Epithelial cell of prostate (primary cell): ENCODE data around the gene MAP3K13.
"Not testable (repeated sequence)": the region's sequence is repeated elsewhere in the genome, so short reads cannot be mapped to it uniquely, and the experiment has no call there.

Experiments
- DNase-seq: peaks from one replicate; pipeline ENCODE4 v3.0.0-alpha.2; 2011; ENCODE audit warnings: low read depth, low spot score
- H3K27ac ChIP-seq: fragments of 450-650 bp; 2 replicates; pipeline ENCODE4 v1.5.1; 2017; ENCODE audit warnings: mild to moderate bottlenecking

MAP3K13 gene

GRCh38 chr3:185393055-185393454 is 30.1 kb downstream of the MAP3K13 start:
- no peak overlapping the region for H3K27ac ChIP-seq
- DNase-seq, result no peak

DNA sequence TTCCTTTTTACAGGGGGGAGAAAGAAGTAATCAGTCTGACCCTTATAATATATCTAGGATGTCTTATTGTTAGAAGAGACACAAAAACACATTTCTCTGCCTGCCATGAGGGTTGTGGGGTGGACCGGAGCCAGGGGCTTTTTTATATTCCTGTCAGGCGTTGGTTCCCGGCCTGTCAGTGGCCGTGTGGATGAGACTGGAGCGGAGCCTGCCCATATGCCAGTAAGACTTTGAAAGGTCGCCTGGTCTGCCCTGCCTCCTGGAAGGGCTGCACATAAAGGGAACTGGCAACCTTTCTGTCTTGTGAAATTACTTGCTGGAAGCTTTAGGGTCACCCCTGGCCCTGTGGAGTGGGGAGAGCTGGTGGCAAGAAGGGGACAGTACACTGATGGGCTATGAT is 34.7 kb downstream of the MAP3K13 start:
- no peak overlapping the region for H3K27ac ChIP-seq
- DNase-seq, result no peak

- peak; percentile 12 for DNase-seq
- H3K27ac ChIP-seq, result no peak overlapping the region
Observed at GRCh38 chr3:185399737-185400667, 37.1 kb downstream of the MAP3K13 start.

GRCh38 chr3:185400866-185401265 is 37.9 kb downstream of the MAP3K13 start:
- peak; percentile 26 for DNase-seq
- no peak overlapping the region for H3K27ac ChIP-seq

DNA sequence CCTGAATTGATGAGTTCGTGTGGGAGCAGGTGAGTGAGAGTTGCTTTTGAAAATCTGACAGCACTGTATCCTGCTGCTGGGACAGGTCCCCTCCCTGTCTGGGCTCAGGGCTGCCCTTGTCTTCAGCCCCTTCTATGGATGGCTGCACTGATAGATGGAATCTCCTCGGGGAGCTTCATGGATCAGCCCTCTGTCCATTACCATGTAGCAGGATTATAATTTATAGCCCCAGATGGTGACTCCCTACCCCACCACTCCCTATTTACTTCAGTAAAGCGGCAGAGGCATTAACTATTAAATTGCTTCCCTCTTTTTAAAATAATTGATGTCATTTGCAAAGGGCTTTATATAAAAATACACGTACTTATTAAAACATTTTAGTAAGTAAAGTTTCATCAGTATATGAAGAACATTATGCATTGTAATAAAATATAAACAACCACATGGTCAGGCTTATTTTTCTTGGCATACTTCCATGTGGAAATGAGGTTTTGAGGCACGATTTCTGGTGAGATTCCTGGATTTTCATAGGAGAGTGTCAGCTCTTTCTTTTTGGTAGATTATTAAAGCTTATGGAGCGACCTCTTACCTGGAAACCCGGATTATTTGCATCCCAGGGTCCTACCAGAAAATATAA is 38.5 kb downstream of the MAP3K13 start:
- DNase-seq, result no peak
- no peak overlapping the region for H3K27ac ChIP-seq

DNA sequence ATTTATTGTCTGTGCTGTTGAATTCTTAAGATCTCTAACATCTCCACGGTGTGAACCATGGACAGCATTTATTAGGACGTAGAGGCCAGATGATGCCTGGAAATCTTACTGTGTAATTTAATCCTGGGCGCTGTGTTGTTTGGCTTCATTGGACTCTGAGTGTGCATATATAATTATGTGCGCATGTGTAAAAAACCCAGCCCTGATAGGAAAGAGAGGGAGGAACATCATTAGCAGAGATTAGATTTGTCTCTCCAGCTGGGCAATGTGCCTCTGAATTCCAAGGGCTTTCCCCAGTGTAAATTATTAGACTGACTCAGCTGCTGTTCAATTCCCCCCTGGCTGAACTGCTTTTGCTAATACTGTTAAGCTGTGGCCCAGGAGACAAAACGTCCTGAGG is 39.6 kb downstream of the MAP3K13 start:
- DNase-seq, result no peak
- H3K27ac ChIP-seq, result no peak overlapping the region

DNA sequence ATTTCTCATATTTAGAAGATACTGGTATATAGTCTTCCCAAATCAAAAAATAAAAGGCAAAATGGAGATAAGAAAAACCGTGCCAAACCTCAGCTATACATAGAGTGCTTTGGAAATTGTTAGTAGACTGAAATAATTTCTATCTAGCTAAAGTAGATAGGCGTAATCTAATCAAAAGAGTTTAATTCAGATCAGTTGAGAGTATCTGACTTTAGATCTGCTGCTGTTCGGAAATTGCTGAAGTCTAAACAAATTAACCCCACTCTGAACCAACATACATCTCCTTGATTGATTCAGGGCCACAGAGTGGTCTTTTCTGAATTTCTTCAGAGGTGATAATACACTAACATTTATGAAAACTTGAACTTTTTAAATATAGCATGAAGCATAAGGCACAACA is 40.1 kb downstream of the MAP3K13 start:
- H3K27ac ChIP-seq, result no peak overlapping the region
- DNase-seq, result no peak

DNA sequence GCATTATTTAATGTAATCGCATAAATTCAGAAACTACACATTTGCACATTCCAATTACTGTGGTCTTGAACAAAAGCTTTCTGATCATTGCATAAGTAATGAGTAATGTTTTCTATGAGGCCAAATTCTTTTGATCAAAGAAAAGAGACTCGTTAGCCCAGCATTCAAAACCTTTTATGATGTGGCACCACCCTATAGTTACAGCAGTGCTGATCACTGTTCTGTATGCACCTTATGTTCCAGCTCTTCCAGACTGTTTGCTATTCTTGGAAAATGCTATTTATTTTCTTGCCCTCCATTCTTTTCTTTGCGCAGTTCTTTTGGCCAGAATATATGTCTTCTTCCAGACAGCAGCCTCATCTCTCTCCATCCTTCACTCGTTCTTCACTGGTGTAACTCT is 42.3 kb downstream of the MAP3K13 start:
- no peak overlapping the region for H3K27ac ChIP-seq
- no peak for DNase-seq

- no peak overlapping the region for H3K27ac ChIP-seq
- DNase-seq, result no peak
Observed at GRCh38 chr3:185405664-185406063, 42.7 kb downstream of the MAP3K13 start.

GRCh38 chr3:185406121-185406620 is 43.2 kb downstream of the MAP3K13 start:
- H3K27ac ChIP-seq, result no peak overlapping the region

GRCh38 chr3:185409957-185410356 is 47.0 kb downstream of the MAP3K13 start:
- no peak overlapping the region for H3K27ac ChIP-seq
- no peak for DNase-seq

More at GRCh38 chr3:185406121-185406620, 43.2 kb downstream of the MAP3K13 start:
- DNase-seq, result no peak

- peak; percentile 91 for DNase-seq
- H3K27ac ChIP-seq, result peak overlapping the region; percentile 57
Observed at GRCh38 chr3:185411133-185411532, 48.2 kb downstream of the MAP3K13 start.

- no peak for DNase-seq
Observed at GRCh38 chr3:185416513-185416912, 53.6 kb downstream of the MAP3K13 start.

GRCh38 chr3:185418561-185418977 is 55.6 kb downstream of the MAP3K13 start:
- not testable (repeated sequence) for H3K27ac ChIP-seq, DNase-seq

More at GRCh38 chr3:185416513-185416912, 53.6 kb downstream of the MAP3K13 start:
- H3K27ac ChIP-seq, result no peak overlapping the region

DNA sequence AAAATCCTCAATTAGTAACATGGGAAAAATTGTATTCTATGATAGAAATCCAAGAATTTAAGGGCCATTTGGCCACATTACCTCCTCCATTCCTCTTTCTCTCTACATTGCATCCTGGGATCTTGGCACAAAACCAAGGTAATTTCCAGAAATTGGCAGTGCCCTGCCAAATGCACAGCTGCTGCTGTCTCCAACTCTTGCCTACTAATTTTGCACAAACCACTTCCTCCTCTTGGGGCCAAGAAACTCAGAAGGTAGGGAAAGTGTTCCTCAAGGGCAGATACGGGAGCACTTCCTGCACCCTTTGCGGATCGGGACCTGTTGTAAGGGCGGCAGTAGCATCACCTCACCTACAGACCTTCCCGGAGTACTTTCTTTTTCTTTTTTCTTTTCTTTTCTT is 57.8 kb downstream of the MAP3K13 start:
- H3K27ac ChIP-seq, result no peak overlapping the region
- peak; percentile 48 for DNase-seq

DNA sequence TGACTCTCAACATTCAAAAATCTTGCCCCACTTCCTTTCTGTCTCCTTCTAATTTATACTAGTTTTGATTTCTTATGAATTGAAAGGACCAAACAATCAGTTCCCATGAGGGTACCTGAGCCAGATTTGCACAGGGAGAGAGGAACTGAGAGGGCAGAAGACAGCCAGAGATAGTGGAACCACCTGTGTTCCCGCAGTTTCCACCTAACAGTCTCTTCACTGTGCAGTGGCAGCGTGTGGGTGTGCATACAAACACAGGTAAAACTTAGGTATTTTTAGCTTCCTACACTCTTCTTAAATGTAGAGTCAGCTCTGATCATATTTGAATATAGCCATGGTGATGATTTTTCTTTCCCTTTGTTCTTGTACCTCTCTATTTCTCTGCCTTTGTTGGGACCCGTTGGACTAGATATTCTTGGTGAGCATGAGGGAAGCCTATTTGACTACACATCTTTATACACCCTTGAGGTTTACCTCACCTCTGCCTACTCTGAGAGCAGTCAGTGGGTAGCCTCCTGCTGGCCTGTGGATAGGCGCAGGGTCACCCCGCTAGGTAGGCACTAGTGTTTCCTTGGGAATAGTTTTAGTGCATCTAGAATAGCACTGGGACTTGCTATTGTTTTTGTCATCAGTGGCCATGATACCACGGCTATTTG is 58.8 kb downstream of the MAP3K13 start:
- H3K27ac ChIP-seq, result no peak overlapping the region
- no peak for DNase-seq

DNA sequence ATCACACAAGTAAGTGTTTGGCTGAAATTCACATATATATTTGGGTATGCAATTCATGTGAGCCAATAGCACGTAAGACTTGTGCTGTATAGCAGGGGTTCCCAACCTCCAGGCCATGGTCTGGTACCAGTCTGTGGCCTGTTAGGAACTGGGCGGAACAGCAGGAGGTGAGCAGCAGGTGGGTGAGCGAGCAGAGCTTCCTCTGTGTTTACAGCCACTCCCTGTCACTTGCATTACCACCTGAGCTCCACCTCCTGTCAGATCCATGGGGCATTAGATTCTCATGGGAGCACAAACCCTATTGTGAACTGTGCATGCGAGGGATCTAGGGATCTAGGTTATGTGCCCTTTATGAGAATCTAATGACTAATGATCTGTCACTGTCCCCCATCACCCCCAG is 59.7 kb downstream of the MAP3K13 start:
- DNase-seq, result no peak
- no peak overlapping the region for H3K27ac ChIP-seq

DNA sequence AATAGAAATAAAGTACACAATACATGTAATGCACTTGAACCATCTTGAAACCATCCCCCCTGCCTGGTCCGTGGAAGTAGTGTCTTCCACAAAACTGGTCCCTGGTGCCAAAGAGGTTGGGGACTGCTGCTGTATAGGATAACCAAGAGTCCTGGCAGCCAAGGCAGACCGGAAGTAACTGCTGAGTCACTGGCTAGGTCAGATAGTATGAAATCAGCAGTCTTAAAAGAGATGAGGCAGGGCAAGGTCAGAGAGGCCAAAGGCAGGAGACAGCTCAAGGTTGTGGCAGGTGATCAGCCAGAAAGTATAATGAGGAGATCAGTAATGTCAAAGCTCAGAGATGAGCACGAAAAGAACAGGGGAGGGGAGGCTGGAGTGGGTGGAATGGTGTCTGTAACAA is 60.2 kb downstream of the MAP3K13 start:
- H3K27ac ChIP-seq, result no peak overlapping the region
- DNase-seq, result no peak

GRCh38 chr3:185424435-185424834 is 61.5 kb downstream of the MAP3K13 start:
- no peak for DNase-seq
- no peak overlapping the region for H3K27ac ChIP-seq

DNA sequence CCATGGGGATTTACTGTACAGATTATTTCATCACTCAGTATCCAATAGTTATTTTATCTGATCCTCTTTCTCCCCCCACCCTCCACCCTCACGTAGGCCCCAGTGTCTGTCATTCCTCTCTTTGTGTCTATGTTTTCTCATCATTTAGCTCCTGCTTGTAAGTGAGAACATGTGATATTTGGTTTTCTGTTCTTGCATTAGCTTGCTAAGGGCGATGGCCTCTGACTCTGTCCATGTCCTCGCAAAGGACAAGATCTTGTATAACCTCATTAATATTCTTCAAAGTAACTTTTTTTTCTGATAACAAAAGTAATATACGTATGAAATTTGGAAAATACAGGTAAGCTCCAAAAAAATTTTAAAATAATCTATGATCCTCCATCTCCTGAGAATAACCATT is 67.4 kb downstream of the MAP3K13 start:
- DNase-seq, result no peak
- H3K27ac ChIP-seq, result no peak overlapping the region
